Skeletal muscle satellite cell (primary cell): Measurements from ENCODE around the gene ADAMTS2.

Experiments
- H3K27me3 ChIP-seq: 2 replicates; pipeline ENCODE4 v1.7.0; 2013; ENCODE audit warnings: low read length; ENCODE audit not compliant: control insufficient read depth, insufficient read depth
- H3K36me3 ChIP-seq: 2 replicates; pipeline ENCODE4 v1.7.0; 2013; ENCODE audit warnings: mild to moderate bottlenecking, control low read depth, low read length; ENCODE audit not compliant: insufficient read depth
- H3K4me1 ChIP-seq: 2 replicates; pipeline ENCODE4 v1.7.0; 2013; ENCODE audit warnings: low read length; ENCODE audit not compliant: control insufficient read depth, insufficient read depth
- H3K4me2 ChIP-seq: 2 replicates; pipeline ENCODE4 v1.7.0; 2013; ENCODE audit warnings: mild to moderate bottlenecking, low read length
- H3K4me3 ChIP-seq: 2 replicates; pipeline ENCODE4 v1.7.0; 2013; ENCODE audit warnings: low read length
- H3K9ac ChIP-seq: 2 replicates; pipeline ENCODE4 v1.7.0; 2013; ENCODE audit warnings: mild to moderate bottlenecking, low read depth, low read length, moderate library complexity
- H3K9me3 ChIP-seq: replicated peaks from 2 replicates; pipeline ENCODE4 v1.7.0; 2013; ENCODE audit warnings: mild to moderate bottlenecking, control low read depth, low read length

ADAMTS2 gene

GRCh38 chr5:179339996-179340395 is 5.3 kb downstream of the ADAMTS2 start:
- no peak overlapping the region for H3K4me2 ChIP-seq
- peaks cover 22% of the 10 kb centered on the region for H3K4me1 ChIP-seq
- H3K4me3 ChIP-seq = no peak overlapping the region
- H3K9me3 ChIP-seq = no peaks in the 10 kb centered on the region
- peaks cover 37% of the 10 kb centered on the region for H3K36me3 ChIP-seq
- H3K27me3 ChIP-seq = no peaks in the 10 kb centered on the region
- no peak overlapping the region for H3K9ac ChIP-seq

GRCh38 chr5:179339081-179339480 is 6.2 kb downstream of the ADAMTS2 start:
- Histone ChIP-seq H3K27me3 (no peaks in the 10 kb centered on the region), H3K9me3 (no peaks in the 10 kb centered on the region), H3K4me1 (peaks cover 22% of the 10 kb centered on the region), H3K36me3 (peaks cover 42% of the 10 kb centered on the region), H3K9ac (no peak overlapping the region), H3K4me3 (no peak overlapping the region), H3K4me2 (no peak overlapping the region)

GRCh38 chr5:179337796-179338676 is 7.2 kb downstream of the ADAMTS2 start:
- H3K4me2 ChIP-seq = no peak overlapping the region
- H3K27me3 ChIP-seq = no peaks in the 10 kb centered on the region
- peaks cover 40% of the 10 kb centered on the region for H3K36me3 ChIP-seq
- peaks cover 13% of the 10 kb centered on the region for H3K4me1 ChIP-seq
- H3K9ac ChIP-seq = no peak overlapping the region
- no peaks in the 10 kb centered on the region for H3K9me3 ChIP-seq
- H3K4me3 ChIP-seq = no peak overlapping the region

GRCh38 chr5:179336871-179337795 is 8.1 kb downstream of the ADAMTS2 start:
- Histone ChIP-seq H3K4me3 (no peak overlapping the region), H3K9me3 (no peaks in the 10 kb centered on the region), H3K27me3 (no peaks in the 10 kb centered on the region), H3K4me2 (no peak overlapping the region), H3K9ac (no peak overlapping the region), H3K36me3 (peaks cover 38% of the 10 kb centered on the region), H3K4me1 (peaks cover 4% of the 10 kb centered on the region)

- Histone ChIP-seq H3K4me2 (no peak overlapping the region), H3K9ac (no peak overlapping the region), H3K4me1 (no peaks in the 10 kb centered on the region), H3K27me3 (no peaks in the 10 kb centered on the region), H3K4me3 (no peak overlapping the region), H3K9me3 (no peaks in the 10 kb centered on the region), H3K36me3 (peaks cover 35% of the 10 kb centered on the region)
Measured at GRCh38 chr5:179336126-179336870, 9.0 kb downstream of the ADAMTS2 start.

GRCh38 chr5:179333796-179334761 is 11.2 kb downstream of the ADAMTS2 start:
- Histone ChIP-seq H3K4me2 (no peak overlapping the region), H3K4me1 (no peaks in the 10 kb centered on the region), H3K9ac (no peak overlapping the region), H3K27me3 (no peaks in the 10 kb centered on the region), H3K4me3 (no peak overlapping the region), H3K9me3 (no peaks in the 10 kb centered on the region), H3K36me3 (peaks cover 20% of the 10 kb centered on the region)

- Histone ChIP-seq H3K9ac (no peak overlapping the region), H3K36me3 (peaks cover 14% of the 10 kb centered on the region), H3K9me3 (no peaks in the 10 kb centered on the region), H3K4me3 (no peak overlapping the region), H3K4me1 (no peaks in the 10 kb centered on the region), H3K27me3 (no peaks in the 10 kb centered on the region), H3K4me2 (no peak overlapping the region)
Measured at GRCh38 chr5:179332741-179333290, 12.4 kb downstream of the ADAMTS2 start.

- Histone ChIP-seq H3K4me1 (no peaks in the 10 kb centered on the region), H3K4me2 (no peak overlapping the region), H3K36me3 (peaks cover 14% of the 10 kb centered on the region), H3K4me3 (no peak overlapping the region), H3K27me3 (no peaks in the 10 kb centered on the region), H3K9me3 (no peaks in the 10 kb centered on the region), H3K9ac (no peak overlapping the region)
Measured at GRCh38 chr5:179331591-179332375, 13.5 kb downstream of the ADAMTS2 start.

GRCh38 chr5:179330186-179330900 is 14.9 kb downstream of the ADAMTS2 start:
- H3K4me2 ChIP-seq = no peak overlapping the region
- H3K4me1 ChIP-seq = no peaks in the 10 kb centered on the region
- H3K9me3 ChIP-seq = no peaks in the 10 kb centered on the region
- H3K27me3 ChIP-seq = no peaks in the 10 kb centered on the region
- H3K4me3 ChIP-seq = no peak overlapping the region
- no peak overlapping the region for H3K9ac ChIP-seq
- peaks cover 8% of the 10 kb centered on the region for H3K36me3 ChIP-seq
